ENCODE data around the gene TRIM14. TPM values are rescaled to one million over a fixed set of nuclear protein-coding genes. Genes with fewer than 3 reads are reported as not detected.
A peak's percentile ranks its signal among the peaks of the same experiment; 100 is the strongest.
"Not testable (repeated sequence)": the region's sequence is repeated elsewhere in the genome, so short reads cannot be mapped to it uniquely, and the experiment has no call there.

Gene TRIM14
- total RNA-seq, 1 donor from 2014 or later: 25.8 TPM

- peaks cover 0 to 5% of the 10 kb centered on the region in 2 donors for H3K36me3 ChIP-seq
- H3K4me1 ChIP-seq: no peaks in the 10 kb centered on the region
- H3K27ac ChIP-seq: no peak overlapping the region
- H3K27me3 ChIP-seq: no peaks in the 10 kb centered on the region
- H3K4me3 ChIP-seq: no peak overlapping the region
- peak; percentile 62 to 64 for DNase-seq (ENCODE audit: extremely low spot score in 2 of 2)
- intact Hi-C loops (cut with DNase I): no loop called here
- no peaks in the 10 kb centered on the region for H3K9me3 ChIP-seq
- TF ChIP-seq POLR2A (IDR thresholded peaks at IDR 0.05): no peak
- no peak for TF ChIP-seq POLR2AphosphoS5 (IDR thresholded peaks at IDR 0.05; ENCODE audit: insufficient read depth in 1 of 2, low read depth in 1 of 2)
- no peak for TF ChIP-seq CTCF (IDR thresholded peaks at IDR 0.05)
Measured at GRCh38 chr9:98129451-98129881, 10.4 kb upstream of the TRIM14 start.

GRCh38 chr9:98128316-98128715, 9.3 kb upstream of the TRIM14 start:
- no peak overlapping the region for H3K27ac ChIP-seq
- no peaks in the 10 kb centered on the region for H3K4me1 ChIP-seq
- no peak for TF ChIP-seq POLR2A (IDR thresholded peaks at IDR 0.05)
- no peaks in the 10 kb centered on the region for H3K27me3 ChIP-seq
- DNase-seq (ENCODE audit: extremely low spot score in 2 of 2): no peak
- intact Hi-C loops (cut with DNase I): no loop called here
- no peak overlapping the region for H3K4me3 ChIP-seq
- H3K9me3 ChIP-seq: no peaks in the 10 kb centered on the region
- peaks cover 0 to 5% of the 10 kb centered on the region in 2 donors for H3K36me3 ChIP-seq

GRCh38 chr9:98127226-98127625, 8.2 kb upstream of the TRIM14 start:
- H3K36me3 ChIP-seq: peaks cover 0 to 5% of the 10 kb centered on the region in 2 donors
- no peak overlapping the region for H3K27ac ChIP-seq
- no peaks in the 10 kb centered on the region for H3K27me3 ChIP-seq
- H3K4me1 ChIP-seq: no peaks in the 10 kb centered on the region
- intact Hi-C loops (cut with DNase I): no loop called here
- H3K9me3 ChIP-seq: no peaks in the 10 kb centered on the region
- TF ChIP-seq POLR2A (IDR thresholded peaks at IDR 0.05) (no peak), CTCF (IDR thresholded peaks at IDR 0.05) (no peak), POLR2AphosphoS5 (IDR thresholded peaks at IDR 0.05; ENCODE audit: insufficient read depth in 1 of 2, low read depth in 1 of 2) (no peak)
- DNase-seq (ENCODE audit: extremely low spot score in 2 of 2): peak in 1 of 2 donors; percentile 91
- no peak overlapping the region for H3K4me3 ChIP-seq

GRCh38 chr9:98124637-98125426, 5.8 kb upstream of the TRIM14 start:
- H3K4me3 ChIP-seq: no peak overlapping the region
- no peak for TF ChIP-seq CTCF (IDR thresholded peaks at IDR 0.05)
- no peak for TF ChIP-seq POLR2A (IDR thresholded peaks at IDR 0.05)
- no peak for TF ChIP-seq POLR2AphosphoS5 (IDR thresholded peaks at IDR 0.05; ENCODE audit: insufficient read depth in 1 of 2, low read depth in 1 of 2)
- no peak overlapping the region for H3K27ac ChIP-seq
- peaks cover 9% of the 10 kb centered on the region for H3K4me1 ChIP-seq
- no peaks in the 10 kb centered on the region for H3K27me3 ChIP-seq
- DNase-seq (ENCODE audit: extremely low spot score in 2 of 2): no peak
- H3K36me3 ChIP-seq: peaks cover 0 to 5% of the 10 kb centered on the region in 2 donors
- intact Hi-C loops (cut with DNase I): no loop called here
- no peaks in the 10 kb centered on the region for H3K9me3 ChIP-seq

GRCh38 chr9:98124091-98124490, 5.1 kb upstream of the TRIM14 start:
- H3K27me3 ChIP-seq; H3K9me3 ChIP-seq; H3K4me1 ChIP-seq; DNase-seq (ENCODE audit: extremely low spot score in 2 of 2); intact Hi-C loops (cut with DNase I); H3K4me3 ChIP-seq; H3K36me3 ChIP-seq; H3K27ac ChIP-seq: not testable (repeated sequence)

GRCh38 chr9:98121058-98121457, 2.0 kb upstream of the TRIM14 start:
- Histone ChIP-seq H3K4me3 (no peak overlapping the region), H3K27me3 (no peaks in the 10 kb centered on the region), H3K36me3 (no peaks in the 10 kb centered on the region), H3K27ac (peak overlapping the region; percentile 56), H3K9me3 (no peaks in the 10 kb centered on the region), H3K4me1 (peaks cover 18% of the 10 kb centered on the region)
- no peak for DNase-seq (ENCODE audit: extremely low spot score in 2 of 2)
- no peak for TF ChIP-seq POLR2A (IDR thresholded peaks at IDR 0.05)
- TF ChIP-seq CTCF (IDR thresholded peaks at IDR 0.05): no peak
- TF ChIP-seq POLR2AphosphoS5 (IDR thresholded peaks at IDR 0.05; ENCODE audit: insufficient read depth in 1 of 2, low read depth in 1 of 2): peak in 1 of 2 donors; percentile 88
- intact Hi-C loops (cut with DNase I): no loop called here

Measured in vagina (tissue), 2 donors.